Endothelial cell of umbilical vein (primary cell): ENCODE data around the gene LRCH2. TPM values are rescaled to one million over a fixed set of nuclear protein-coding genes. Genes with fewer than 3 reads are reported as not detected.

Source experiments
- BruUV-seq: library from RNA; stranded (reverse); fragments of 400-500 nt; replicated peaks from 2 replicates; lab custom pipeline; 2021; lab: Mats Ljungman, UMichigan
- CTCF ChIA-PET: fragments of 300-600, 350-600 bp; sonication (Branson Sonifier 250); formaldehyde crosslinking; loops from one replicate; lab custom pipeline; 2021; ENCODE audit warnings: antibody characterized with exemption, inconsistent platforms; lab: Charles Lee
- POLR2A ChIA-PET: fragments of 300-600, 350-600 bp; sonication (Branson Sonifier 250); formaldehyde crosslinking; loops from one replicate; lab custom pipeline; 2021; ENCODE audit warnings: antibody characterized with exemption, inconsistent platforms; lab: Charles Lee
- DNase-seq: peaks from one replicate; pipeline ENCODE4 v3.0.0-alpha.2; 2011; ENCODE audit warnings: low read depth, low spot score
- FAIRE-seq: peaks from 2 replicates; lab custom pipeline; 2011; peaks lifted over from hg19 to GRCh38; lab: Jason Lieb, UNC
- H2AFZ ChIP-seq: 2 replicates; pipeline ENCODE4 v1.6.0; 2012; ENCODE audit warnings: low read depth, low read length, control low read depth, inconsistent platforms
- H3K27ac ChIP-seq: 2 replicates; pipeline ENCODE4 v1.5.1; 2011; ENCODE audit warnings: low read depth, mild to moderate bottlenecking, control low read depth, low read length, moderate library complexity; ENCODE audit not compliant: insufficient read depth
- H3K27me3 ChIP-seq, 2 experiments: 2 replicates each; pipeline versions ENCODE4 v1.6.0 to v1.6.1; 2011; ENCODE audit warnings: low read length in 2 of 2, mixed read lengths in 1 of 2; ENCODE audit not compliant: control insufficient read depth in 2 of 2, insufficient read depth in 2 of 2
- H3K36me3 ChIP-seq, 2 experiments: 2 replicates in 1 of 2; 3 replicates in 1 of 2; pipeline ENCODE4 v1.5.1; 2011; ENCODE audit warnings: low read length in 2 of 2, mild to moderate bottlenecking in 1 of 2, moderate library complexity in 1 of 2; ENCODE audit not compliant: control insufficient read depth in 2 of 2, insufficient read depth in 2 of 2; ENCODE audit errors: extremely low read depth in 1 of 2
- H3K4me1 ChIP-seq: 3 replicates; pipeline ENCODE4 v1.5.1; 2011; ENCODE audit warnings: mild to moderate bottlenecking, low read length; ENCODE audit not compliant: control insufficient read depth, insufficient read depth; ENCODE audit errors: extremely low read depth
- H3K4me2 ChIP-seq: 2 replicates; pipeline ENCODE4 v1.6.1; 2011; ENCODE audit warnings: low read length, control low read depth, mixed read lengths; ENCODE audit not compliant: insufficient read depth
- H3K4me3 ChIP-seq, 3 experiments: fragments of 200-600 bp in 1 of 3; sonication (generic), shearing (Covaris generic) in 1 of 3; replicated peaks in 1 of 3; 2 replicates each; pipeline ENCODE4 v1.5.1; 2011 to 2016; ENCODE audit warnings: control low read depth in 3 of 3, low read length in 3 of 3, mild to moderate bottlenecking in 2 of 3, inconsistent platforms in 1 of 3, low read depth in 1 of 3, moderate library complexity in 1 of 3; ENCODE audit not compliant: insufficient read depth in 1 of 3
- H3K79me2 ChIP-seq: 2 replicates; pipeline ENCODE4 v1.6.0; 2012; ENCODE audit warnings: low read length, inconsistent platforms; ENCODE audit not compliant: control insufficient read depth, insufficient read depth
- H3K9ac ChIP-seq: replicated peaks from 2 replicates; pipeline ENCODE3; 2011; ENCODE audit warnings: low read length, control low read depth; ENCODE audit not compliant: insufficient read depth; ENCODE audit errors: extremely low read depth
- H3K9me1 ChIP-seq: replicated peaks from 3 replicates; pipeline ENCODE4 v1.6.0; 2011; ENCODE audit warnings: mild to moderate bottlenecking, low read length; ENCODE audit not compliant: control insufficient read depth, insufficient read depth; ENCODE audit errors: extremely low read depth
- H3K9me3 ChIP-seq: replicated peaks from 2 replicates; pipeline ENCODE4 v1.5.1; 2012; ENCODE audit warnings: low read length, inconsistent platforms; ENCODE audit not compliant: control insufficient read depth, insufficient read depth
- H4K20me1 ChIP-seq: replicated peaks from 2 replicates; pipeline ENCODE3; 2011; ENCODE audit warnings: mild to moderate bottlenecking, low read length; ENCODE audit not compliant: control insufficient read depth, insufficient read depth; ENCODE audit errors: extremely low read depth
- CTCF ChIP-seq, 2 donors: IDR thresholded peaks; 1 replicate in 1 of 2; 2 replicates in 1 of 2; pipeline ENCODE4 v1.5.1; 2011; ENCODE audit warnings: low read length in 2 of 2, mild to moderate bottlenecking in 2 of 2, moderate library complexity in 2 of 2, control low read depth in 1 of 2, inconsistent platforms in 1 of 2, low read depth in 1 of 2; ENCODE audit not compliant: insufficient read depth in 1 of 2; ENCODE audit errors: extremely low read depth in 1 of 2
- EZH2 ChIP-seq: IDR thresholded peaks from 2 replicates; pipeline ENCODE4 v1.6.1; 2012; ENCODE audit warnings: borderline replicate concordance, low read depth, mild to moderate bottlenecking, moderate library complexity, low read length, inconsistent platforms; ENCODE audit not compliant: severe bottlenecking
- FOS ChIP-seq: IDR thresholded peaks from 2 replicates; pipeline ENCODE4 v1.6.1; 2011; ENCODE audit warnings: mild to moderate bottlenecking, low read length, moderate library complexity, borderline replicate concordance; ENCODE audit not compliant: insufficient read depth
- GATA2 ChIP-seq: IDR thresholded peaks from 2 replicates; pipeline ENCODE4 v1.7.0; 2011; ENCODE audit warnings: low read depth, mild to moderate bottlenecking, moderate library complexity, mixed read lengths, low read length; ENCODE audit not compliant: insufficient read length, insufficient read depth
- JUN ChIP-seq: IDR thresholded peaks from 2 replicates; pipeline ENCODE4 v1.6.1; 2011; ENCODE audit warnings: borderline replicate concordance, low read depth; ENCODE audit not compliant: insufficient read length, insufficient read depth
- MYC ChIP-seq: IDR thresholded peaks from one replicate; pipeline ENCODE4 v1.6.1; 2011; ENCODE audit warnings: mild to moderate bottlenecking, low read depth, low read length
- POLR2A ChIP-seq: IDR thresholded peaks from 2 replicates; pipeline ENCODE4 v1.6.1; 2012; ENCODE audit warnings: low read depth, mild to moderate bottlenecking, control low read depth, low read length
- POLR2AphosphoS5 ChIP-seq: IDR thresholded peaks from 2 replicates; pipeline ENCODE4 v1.6.1; 2012; ENCODE audit warnings: low read depth, mild to moderate bottlenecking, control low read depth, low read length, moderate library complexity; ENCODE audit not compliant: insufficient read depth
- dilution Hi-C: fragments of 300-500 bp; cut with MboI; formaldehyde crosslinking; loops from one replicate; pipeline ENCODE4 v1.15.0; 2019; ENCODE audit warnings: low sequenced_read_pairs; ENCODE audit not compliant: extremely low pct_ligation_motif_present
- intact Hi-C: fragments of 100-400 bp; cut with micrococcal nuclease; formaldehyde crosslinking; loops from one replicate; pipeline ENCODE4 v1.10.0; 2022
- polyA plus RNA-seq, 4 experiments: library from polyadenylated mRNA; depleted of rRNA in 3 of 4; stranded (reverse) in 3 of 4; unstranded in 1 of 4; fragments of >200 nt; gene quantifications; 2 replicates each; pipeline versions ENCODE4 v1.2.1 to v1.2.3, GENCODE V29; 2011 to 2012; ENCODE audit warnings: missing spikeins in 1 of 4
- total RNA-seq: library from RNA; stranded (reverse); gene quantifications from 2 replicates; pipeline ENCODE4 v1.2.3, GENCODE V29; 2021
- TF ChIP-seq, protein P1 (sequence below): IDR thresholded peaks from 2 replicates; pipeline ENCODE4 v1.6.1; 2011; ENCODE audit not compliant: insufficient read depth, insufficient read length

The LRCH2 gene
- total and polyA plus RNA-seq, 2 donors (not counting 3 experiments of a cell fraction or from before 2014, with no cell fraction given), result 1.1 to 4.6 TPM

GRCh38 chrX:115260330-115260729 lies 26.4 kb upstream of the LRCH2 start:
- Histone ChIP-seq H3K79me2 (no peaks in the 10 kb centered on the region), H3K9me3 (no peaks in the 10 kb centered on the region), H3K27me3 (no peaks in the 10 kb centered on the region), H3K27ac (no peak overlapping the region), H3K9ac (no peak overlapping the region), H3K4me2 (no peak overlapping the region), H3K4me3 (no peak overlapping the region), H2AFZ (no peak overlapping the region), H3K36me3 (no peaks in the 10 kb centered on the region), H3K9me1 (no peaks in the 10 kb centered on the region), H4K20me1 (no peaks in the 10 kb centered on the region), H3K4me1 (no peaks in the 10 kb centered on the region)
- dilution Hi-C loops (no loop called here), intact Hi-C loops (no loop called here)
- no peak for FAIRE-seq
- POLR2A ChIA-PET, result no interaction called here
- DNase-seq, result no peak
- CTCF ChIA-PET, result no interaction called here
- BruUV-seq, result no TSS peak
- TF ChIP-seq GATA2 (no peak), CTCF (IDR thresholded peaks at IDR 0.05; ENCODE audit: extremely low read depth in 1 of 2, insufficient read depth in 1 of 2, low read depth in 1 of 2, low read length in 2 of 2) (no peak), JUN (no peak), FOS (no peak), EZH2 (no peak), MYC (no peak), POLR2AphosphoS5 (no peak), POLR2A (no peak)
- TF ChIP-seq, protein P1, sequence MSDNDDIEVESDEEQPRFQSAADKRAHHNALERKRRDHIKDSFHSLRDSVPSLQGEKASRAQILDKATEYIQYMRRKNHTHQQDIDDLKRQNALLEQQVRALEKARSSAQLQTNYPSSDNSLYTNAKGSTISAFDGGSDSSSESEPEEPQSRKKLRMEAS, result no peak
